Liver (tissue), 9 donors: ENCODE data around the gene ENKD1. TPM values are rescaled to one million over a fixed set of nuclear protein-coding genes. Genes with fewer than 3 reads are reported as not detected.

ENCODE experiments used
- DNase-seq: peaks from one replicate; pipeline ENCODE4 v3.0.0-alpha.2; 2017; ENCODE audit warnings: low spot score
- H3K27ac ChIP-seq, 2 donors: one replicate each; pipeline ENCODE4 v1.7.0; 2013; ENCODE audit warnings: inconsistent platforms in 2 of 2, low read length in 2 of 2, control low read depth in 1 of 2, low read depth in 1 of 2, mild to moderate bottlenecking in 1 of 2
- H3K27me3 ChIP-seq, 4 donors: one replicate each; pipeline versions ENCODE4 v1.6.1 to v1.7.0; 2013; ENCODE audit warnings: low read length in 3 of 4, inconsistent platforms in 1 of 4, mild to moderate bottlenecking in 1 of 4, moderate library complexity in 1 of 4; ENCODE audit not compliant: control insufficient read depth in 4 of 4, insufficient read depth in 4 of 4
- H3K36me3 ChIP-seq, 4 donors: one replicate each; pipeline versions ENCODE4 v1.6.1 to v1.7.0; 2013; ENCODE audit warnings: low read length in 3 of 4, mild to moderate bottlenecking in 3 of 4, low read depth in 1 of 4, moderate library complexity in 1 of 4; ENCODE audit not compliant: control insufficient read depth in 4 of 4, insufficient read depth in 3 of 4
- H3K4me1 ChIP-seq, 4 donors: one replicate each; pipeline versions ENCODE4 v1.6.1 to v1.7.0; 2013; ENCODE audit warnings: low read length in 3 of 4, mild to moderate bottlenecking in 3 of 4, moderate library complexity in 1 of 4; ENCODE audit not compliant: control insufficient read depth in 4 of 4, insufficient read depth in 4 of 4
- H3K4me3 ChIP-seq, 3 donors: one replicate each; pipeline versions ENCODE4 v1.6.1 to v1.7.0; 2013; ENCODE audit warnings: low read length in 3 of 3, control low read depth in 1 of 3, low read depth in 1 of 3, mild to moderate bottlenecking in 1 of 3
- H3K9ac ChIP-seq, 2 donors: one replicate each; pipeline ENCODE4 v1.7.0; 2013; ENCODE audit warnings: low read length in 2 of 2, mild to moderate bottlenecking in 2 of 2, moderate library complexity in 2 of 2, control low read depth in 1 of 2, low read depth in 1 of 2
- H3K9me3 ChIP-seq, 4 donors: one replicate each; pipeline versions ENCODE4 v1.6.1 to v1.7.0; 2013; ENCODE audit warnings: low read length in 3 of 4; ENCODE audit not compliant: control insufficient read depth in 4 of 4
- CTCF ChIP-seq: fragments of 150-350 bp; IDR thresholded peaks from 2 replicates; pipeline ENCODE4 v1.5.1; 2017; ENCODE audit warnings: improper control_type of control experiment, low read depth, low read length; ENCODE audit not compliant: missing input control
- EGR1 ChIP-seq, 2 donors: IDR thresholded peaks; 2 replicates each; pipeline ENCODE4 v1.6.1; 2016 to 2018; ENCODE audit warnings: antibody characterized with exemption in 2 of 2, low read depth in 2 of 2
- FOXA1 ChIP-seq: IDR thresholded peaks from 2 replicates; pipeline ENCODE4 v1.6.1; 2016; ENCODE audit warnings: antibody characterized with exemption
- FOXA2 ChIP-seq: IDR thresholded peaks from 2 replicates; pipeline ENCODE4 v1.6.1; 2016; ENCODE audit warnings: antibody characterized with exemption
- GABPA ChIP-seq, 2 donors: IDR thresholded peaks in 1 of 2; conservative IDR thresholded peaks in 1 of 2; 2 replicates each; pipeline ENCODE4 v1.6.1; 2016; ENCODE audit warnings: antibody characterized with exemption in 2 of 2, mild to moderate bottlenecking in 1 of 2, moderate library complexity in 1 of 2
- HNF4A ChIP-seq, 2 donors: conservative IDR thresholded peaks; 2 replicates each; pipeline ENCODE4 v1.6.1; 2016; ENCODE audit warnings: antibody characterized with exemption in 2 of 2, mild to moderate bottlenecking in 2 of 2
- HNF4G ChIP-seq: IDR thresholded peaks from 2 replicates; pipeline ENCODE4 v1.6.1; 2016; ENCODE audit warnings: antibody characterized with exemption
- JUND ChIP-seq, 2 donors: IDR thresholded peaks; 2 replicates each; pipeline ENCODE4 v1.6.1; 2016; ENCODE audit warnings: antibody characterized with exemption in 2 of 2
- RXRA ChIP-seq, 2 donors: IDR thresholded peaks; 2 replicates each; pipeline ENCODE4 v1.6.1; 2017 to 2018; ENCODE audit warnings: antibody characterized with exemption in 2 of 2, mild to moderate bottlenecking in 1 of 2
- SP1 ChIP-seq: IDR thresholded peaks from 2 replicates; pipeline ENCODE4 v1.6.1; 2018; ENCODE audit warnings: antibody characterized with exemption, mild to moderate bottlenecking
- TAF1 ChIP-seq: conservative IDR thresholded peaks from 2 replicates; pipeline ENCODE4 v1.6.1; 2016; ENCODE audit warnings: antibody characterized with exemption, mild to moderate bottlenecking
- YY1 ChIP-seq: IDR thresholded peaks from 2 replicates; pipeline ENCODE4 v1.6.1; 2016; ENCODE audit warnings: antibody characterized with exemption, mild to moderate bottlenecking
- ZBTB33 ChIP-seq: IDR thresholded peaks from 2 replicates; pipeline ENCODE4 v1.6.1; 2016; ENCODE audit warnings: antibody characterized with exemption
- WGBS: extraction: QIAGEN DNeasy Blood & Tissue Kit; methylation state at CpG from one replicate; pipeline ENCODE4 v1.1.7; 2013; 5-methylcytosine and 5-hydroxymethylcytosine counted together
- polyA plus RNA-seq, 2 donors: library from polyadenylated mRNA; stranded (reverse) in 1 of 2; unstranded in 1 of 2; fragments of 200-250 nt in 1 of 2; fragments of >200 nt in 1 of 2; fragmentation: Nextera tagmentation in 1 of 2; extraction: Ambion mirVana in 1 of 2; gene quantifications; one replicate each; pipeline versions ENCODE4 v1.2.1 to v1.2.3, GENCODE V29; 2013 to 2015
- total RNA-seq, 2 donors: library from RNA; depleted of rRNA; stranded (reverse); fragments of >200 nt; gene quantifications; one replicate each; pipeline ENCODE4 v1.2.3, GENCODE V29; 2014
- TF ChIP-seq, protein P1 (sequence below): IDR thresholded peaks from 2 replicates; pipeline ENCODE4 v1.6.1; 2016; ENCODE audit warnings: antibody characterized with exemption
- TF ChIP-seq, protein P2 (sequence below): IDR thresholded peaks from 2 replicates; pipeline ENCODE4 v1.6.1; 2016; ENCODE audit warnings: antibody characterized with exemption, mild to moderate bottlenecking
- TF ChIP-seq, protein P3 (sequence below): IDR thresholded peaks from 2 replicates; pipeline ENCODE4 v1.6.1; 2016; ENCODE audit warnings: antibody characterized with exemption
- donor health status: healthy.
- donor health status: healthy.
- donor health status: healthy.
- donor health status: healthy.
- donor health status: healthy.

ENKD1 gene
- total and polyA plus RNA-seq, 4 donors: 2.6 to 7.8 (median 4.7) TPM

- no peak for DNase-seq
- Histone ChIP-seq H3K4me1 (peaks cover 11 to 50% (median 34%) of the 10 kb centered on the region in 4 donors), H3K27me3 (no peaks in the 10 kb centered on the region), H3K4me3 (peak overlapping the region; percentile 73 to 98 (median 77)), H3K27ac (no peak overlapping the region), H3K36me3 (peaks cover 0 to 1% (median 0%) of the 10 kb centered on the region in 4 donors), H3K9me3 (no peaks in the 10 kb centered on the region), H3K9ac (peak overlapping the region in 1 of 2 donors; percentile 36)
- 46% methylated on average over 21 of the region's 21 CpGs for WGBS
- TF ChIP-seq SP1 (no peak), HNF4G (no peak), TAF1 (no peak), GABPA (IDR thresholded peaks at IDR 0.05 in 1 of 2, conservative IDR thresholded peaks at IDR 0.05 in 1 of 2) (no peak)
These were observed 7.5 kb downstream of the ENKD1 start for GRCh38 chr16:67658849-67659674.

- peaks cover 16 to 47% (median 32%) of the 10 kb centered on the region in 4 donors for H3K4me1 ChIP-seq
- TF ChIP-seq RXRA (IDR thresholded peaks at IDR 0.05) (no peak), HNF4G (no peak)
- no peak for DNase-seq
- no peak overlapping the region for H3K9ac ChIP-seq
- H3K36me3 ChIP-seq: peaks cover 0 to 1% (median 0%) of the 10 kb centered on the region in 4 donors
- H3K9me3 ChIP-seq: no peaks in the 10 kb centered on the region
- no peak overlapping the region for H3K27ac ChIP-seq
- no peak overlapping the region for H3K4me3 ChIP-seq
- H3K27me3 ChIP-seq: no peaks in the 10 kb centered on the region
- 95% methylated on average over 18 of the region's 18 CpGs for WGBS
These were observed 8.6 kb downstream of the ENKD1 start for GRCh38 chr16:67657751-67658518.

- no peak for DNase-seq
- no peak overlapping the region for H3K9ac ChIP-seq
- WGBS: 97% methylated on average over 16 of the region's 16 CpGs
- no peaks in the 10 kb centered on the region for H3K9me3 ChIP-seq
- peaks cover 16 to 41% (median 26%) of the 10 kb centered on the region in 4 donors for H3K4me1 ChIP-seq
- H3K4me3 ChIP-seq: no peak overlapping the region
- H3K36me3 ChIP-seq: peaks cover 0 to 1% (median 0%) of the 10 kb centered on the region in 4 donors
- no peaks in the 10 kb centered on the region for H3K27me3 ChIP-seq
- H3K27ac ChIP-seq: no peak overlapping the region
- TF ChIP-seq, protein P1, sequence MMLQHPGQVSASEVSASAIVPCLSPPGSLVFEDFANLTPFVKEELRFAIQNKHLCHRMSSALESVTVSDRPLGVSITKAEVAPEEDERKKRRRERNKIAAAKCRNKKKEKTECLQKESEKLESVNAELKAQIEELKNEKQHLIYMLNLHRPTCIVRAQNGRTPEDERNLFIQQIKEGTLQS: no peak
- TF ChIP-seq ZBTB33 (no peak), YY1 (no peak), FOXA2 (no peak), FOXA1 (no peak), SP1 (no peak), HNF4G (no peak), RXRA (IDR thresholded peaks at IDR 0.05) (no peak), EGR1 (IDR thresholded peaks at IDR 0.05; ENCODE audit: low read depth in 2 of 2) (no peak), HNF4A (conservative IDR thresholded peaks at IDR 0.05) (no peak), JUND (IDR thresholded peaks at IDR 0.05) (no peak), TAF1 (no peak), CTCF (no peak), GABPA (IDR thresholded peaks at IDR 0.05 in 1 of 2, conservative IDR thresholded peaks at IDR 0.05 in 1 of 2) (no peak)
- TF ChIP-seq, protein P2, sequence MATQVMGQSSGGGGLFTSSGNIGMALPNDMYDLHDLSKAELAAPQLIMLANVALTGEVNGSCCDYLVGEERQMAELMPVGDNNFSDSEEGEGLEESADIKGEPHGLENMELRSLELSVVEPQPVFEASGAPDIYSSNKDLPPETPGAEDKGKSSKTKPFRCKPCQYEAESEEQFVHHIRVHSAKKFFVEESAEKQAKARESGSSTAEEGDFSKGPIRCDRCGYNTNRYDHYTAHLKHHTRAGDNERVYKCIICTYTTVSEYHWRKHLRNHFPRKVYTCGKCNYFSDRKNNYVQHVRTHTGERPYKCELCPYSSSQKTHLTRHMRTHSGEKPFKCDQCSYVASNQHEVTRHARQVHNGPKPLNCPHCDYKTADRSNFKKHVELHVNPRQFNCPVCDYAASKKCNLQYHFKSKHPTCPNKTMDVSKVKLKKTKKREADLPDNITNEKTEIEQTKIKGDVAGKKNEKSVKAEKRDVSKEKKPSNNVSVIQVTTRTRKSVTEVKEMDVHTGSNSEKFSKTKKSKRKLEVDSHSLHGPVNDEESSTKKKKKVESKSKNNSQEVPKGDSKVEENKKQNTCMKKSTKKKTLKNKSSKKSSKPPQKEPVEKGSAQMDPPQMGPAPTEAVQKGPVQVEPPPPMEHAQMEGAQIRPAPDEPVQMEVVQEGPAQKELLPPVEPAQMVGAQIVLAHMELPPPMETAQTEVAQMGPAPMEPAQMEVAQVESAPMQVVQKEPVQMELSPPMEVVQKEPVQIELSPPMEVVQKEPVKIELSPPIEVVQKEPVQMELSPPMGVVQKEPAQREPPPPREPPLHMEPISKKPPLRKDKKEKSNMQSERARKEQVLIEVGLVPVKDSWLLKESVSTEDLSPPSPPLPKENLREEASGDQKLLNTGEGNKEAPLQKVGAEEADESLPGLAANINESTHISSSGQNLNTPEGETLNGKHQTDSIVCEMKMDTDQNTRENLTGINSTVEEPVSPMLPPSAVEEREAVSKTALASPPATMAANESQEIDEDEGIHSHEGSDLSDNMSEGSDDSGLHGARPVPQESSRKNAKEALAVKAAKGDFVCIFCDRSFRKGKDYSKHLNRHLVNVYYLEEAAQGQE: no peak
- TF ChIP-seq, protein P3, sequence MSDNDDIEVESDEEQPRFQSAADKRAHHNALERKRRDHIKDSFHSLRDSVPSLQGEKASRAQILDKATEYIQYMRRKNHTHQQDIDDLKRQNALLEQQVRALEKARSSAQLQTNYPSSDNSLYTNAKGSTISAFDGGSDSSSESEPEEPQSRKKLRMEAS: no peak
These were observed 9.4 kb downstream of the ENKD1 start for GRCh38 chr16:67657017-67657608.
